GM12892 (cell line): ENCODE data around the gene PRORP. TPM values are rescaled to one million over a fixed set of nuclear protein-coding genes. Genes with fewer than 3 reads are reported as not detected.
A peak's percentile ranks its signal among the peaks of the same experiment; 100 is the strongest.
"Not testable (repeated sequence)": the region's sequence is repeated elsewhere in the genome, so short reads cannot be mapped to it uniquely, and the experiment has no call there.

Experiments used
- DNase-seq: peaks from one replicate; pipeline ENCODE4 v3.0.0; 2011; ENCODE audit not compliant: insufficient read length
- FAIRE-seq: peaks from 2 replicates; lab custom pipeline; 2011; peaks lifted over from hg19 to GRCh38; lab: Jason Lieb, UNC
- POLR2A ChIP-seq: IDR thresholded peaks from 2 replicates; pipeline ENCODE4 v1.6.1; 2011; ENCODE audit warnings: low read depth, low read length, control low read depth
- POLR2AphosphoS5 ChIP-seq: IDR thresholded peaks from 2 replicates; pipeline ENCODE4 v1.6.1; 2011; ENCODE audit warnings: low read depth, low read length, control low read depth
- TAF1 ChIP-seq: IDR thresholded peaks from 2 replicates; pipeline ENCODE4 v1.6.1; 2011; ENCODE audit warnings: low read depth, mild to moderate bottlenecking, control low read depth, low read length, borderline replicate concordance
- polyA plus RNA-seq: library from polyadenylated mRNA; unstranded; fragments of >200 nt; gene quantifications from one replicate; pipeline ENCODE4 v1.2.1, GENCODE V29; 2012; ENCODE audit warnings: missing spikeins, inconsistent platforms; ENCODE audit not compliant: missing spikeins

Gene PRORP
- 26.4 TPM for polyA plus RNA-seq

GRCh38 chr14:35121887-35122695, at the start of gene PRORP, which contains the start of gene PPP2R3C:
Gene PRORP (plus strand): TSS chr14:35122552. CDS start chr14:35123246, 694 bp downstream.
Gene PPP2R3C (minus strand): TSS chr14:35121990. CDS start chr14:35121959, 31 bp downstream.
- peak; percentile 75 for DNase-seq
- peak; percentile 58 for TF ChIP-seq POLR2AphosphoS5
- peak; percentile 76 for TF ChIP-seq POLR2A
- TF ChIP-seq TAF1, result 0 out of 2 replicates have a peak, but pooled peaks have one; percentile 56
- FAIRE-seq, result peak; percentile 96

- FAIRE-seq, result no peak
- DNase-seq, result no peak
- TF ChIP-seq POLR2AphosphoS5, result no peak
- no peak for TF ChIP-seq TAF1
- TF ChIP-seq POLR2A, result no peak
These were observed 48.9 kb upstream of the PRORP start for GRCh38 chr14:35073486-35073885.

- DNase-seq (no peak), FAIRE-seq (no peak)
- TF ChIP-seq TAF1 (no peak), POLR2A (no peak), POLR2AphosphoS5 (no peak)
These were observed 44.3 kb upstream of the PRORP start for GRCh38 chr14:35078082-35078481.

- FAIRE-seq, result no peak
- DNase-seq, result no peak
- no peak for TF ChIP-seq POLR2AphosphoS5
- no peak for TF ChIP-seq POLR2A
- no peak for TF ChIP-seq TAF1
These were observed 42.6 kb upstream of the PRORP start for GRCh38 chr14:35079742-35080141.

DNA sequence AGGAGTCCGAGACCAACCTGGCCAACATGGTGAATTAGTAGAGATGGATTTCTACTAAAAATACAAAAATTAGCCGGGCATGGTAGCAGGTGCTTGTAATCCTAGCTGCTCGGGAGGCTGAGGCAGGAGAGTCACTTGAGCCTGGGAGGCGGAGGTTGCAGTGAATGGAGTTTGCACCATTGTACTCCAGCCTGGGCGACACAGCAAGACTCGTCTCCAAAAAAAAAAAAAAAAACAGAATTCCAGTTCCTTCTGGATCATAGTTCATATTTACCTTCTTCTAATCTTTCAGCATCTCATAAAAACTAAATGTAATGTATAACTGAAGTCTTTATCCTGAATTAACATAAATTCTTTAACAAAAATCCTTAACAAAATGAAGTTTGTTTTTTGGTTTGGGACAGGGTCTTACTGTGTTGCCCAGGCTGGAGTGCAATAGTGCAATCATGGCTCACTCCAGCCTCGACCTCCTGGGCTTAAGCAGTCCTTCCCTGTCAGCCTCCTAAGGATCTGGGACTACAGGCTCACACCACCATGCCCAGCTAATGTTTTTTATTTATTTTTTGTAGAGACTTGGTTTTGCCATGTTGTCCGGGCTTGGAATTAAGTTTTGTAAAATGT, 38.7 kb upstream of the PRORP start:
- no peak for TF ChIP-seq TAF1
- TF ChIP-seq POLR2AphosphoS5, result no peak
- TF ChIP-seq POLR2A, result no peak
- DNase-seq (no peak), FAIRE-seq (no peak)

- no peak for DNase-seq
- no peak for FAIRE-seq
- TF ChIP-seq POLR2AphosphoS5, result no peak
These were observed 36.9 kb upstream of the PRORP start for GRCh38 chr14:35085441-35085840.

GRCh38 chr14:35088514-35088913, 33.8 kb upstream of the PRORP start:
- no peak for DNase-seq

DNA sequence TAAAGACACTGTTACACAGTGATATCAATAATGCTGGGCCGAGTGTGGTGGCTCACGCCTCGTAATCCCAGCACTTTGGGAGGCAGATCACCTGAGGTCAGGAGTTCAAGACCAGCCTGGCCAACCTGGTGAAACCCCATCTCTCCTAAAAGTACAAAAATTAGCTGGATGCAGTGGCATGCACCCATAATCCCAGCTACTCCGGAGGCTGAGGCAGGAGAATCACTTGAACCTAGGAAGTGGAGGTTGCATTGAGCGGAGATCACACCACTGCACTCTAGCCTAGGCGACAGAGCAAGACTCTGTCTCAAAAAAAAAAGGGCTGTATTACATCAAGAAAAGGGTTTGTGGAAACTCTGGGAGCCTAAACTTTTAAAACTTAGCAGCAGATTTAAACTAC, 27.7 kb upstream of the PRORP start:
- FAIRE-seq, DNase-seq: not testable (repeated sequence)

More at GRCh38 chr14:35088514-35088913, 33.8 kb upstream of the PRORP start:
- FAIRE-seq, result no peak
- TF ChIP-seq TAF1, result no peak
- no peak for TF ChIP-seq POLR2AphosphoS5
- TF ChIP-seq POLR2A, result no peak

- TF ChIP-seq POLR2A (no peak), POLR2AphosphoS5 (no peak), TAF1 (no peak)
- FAIRE-seq (no peak), DNase-seq (no peak)
These were observed 14.5 kb upstream of the PRORP start for GRCh38 chr14:35107866-35108265.

DNA sequence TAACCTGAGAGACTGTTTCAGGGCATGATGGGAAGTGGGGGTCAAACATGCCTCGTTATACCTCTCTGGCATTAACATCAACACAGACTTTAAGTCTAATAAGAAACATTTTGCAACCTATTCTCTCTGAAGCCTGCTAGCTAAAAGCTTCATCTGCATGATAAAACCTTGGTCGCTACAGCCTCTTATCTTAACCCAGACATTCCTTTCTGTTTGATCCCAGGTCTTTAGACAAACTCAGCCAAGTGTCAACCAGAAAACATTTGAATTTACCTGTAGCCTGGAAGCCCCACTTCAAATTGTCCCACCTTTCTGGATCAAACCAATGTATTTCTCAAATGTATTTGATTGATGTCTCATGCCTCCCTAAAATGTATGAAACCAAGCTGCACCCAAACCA, 9.7 kb upstream of the PRORP start:
- FAIRE-seq (no peak), DNase-seq (no peak)
- no peak for TF ChIP-seq TAF1
- no peak for TF ChIP-seq POLR2AphosphoS5

GRCh38 chr14:35113308-35113950, 8.9 kb upstream of the PRORP start:
- TF ChIP-seq POLR2AphosphoS5 (no peak), POLR2A (no peak), TAF1 (no peak)
- FAIRE-seq (no peak), DNase-seq (no peak)
